ENCODE measurements around the gene RNF8. TPM values are rescaled to one million over a fixed set of nuclear protein-coding genes. Genes with fewer than 3 reads are reported as not detected.
"Not testable (repeated sequence)": the region's sequence is repeated elsewhere in the genome, so short reads cannot be mapped to it uniquely, and the experiment has no call there.

The RNF8 gene
- total RNA-seq, 1 experiment from 2014 or later, result 23.6 TPM

DNA sequence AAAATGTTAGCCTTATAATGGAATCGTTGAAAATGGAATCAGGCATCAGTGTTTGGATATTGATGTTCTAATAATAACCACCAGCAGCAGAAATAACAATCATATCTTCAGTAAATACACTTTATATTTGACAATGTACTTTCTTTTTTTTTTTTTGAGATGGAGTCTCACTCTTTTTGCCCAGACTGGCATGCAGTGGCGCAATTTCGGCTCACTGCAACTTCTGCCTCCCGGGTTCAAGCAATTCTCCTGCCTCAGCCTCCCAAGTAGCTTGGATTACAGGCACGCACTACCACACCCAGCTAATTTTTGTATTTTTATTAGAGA lies 89.4 kb downstream of the RNF8 start:
- not testable (repeated sequence) for DNase-seq (ENCODE audit: low read depth)

Other genes with a start within 250 kb of the RNF8 start
- 1.9 and 2.2 TPM in 2 replicates for gene PIM1, start 183.8 kb upstream of the RNF8 start, total RNA-seq (2014; rRNA removed)
- gene TBC1D22B, start 96.2 kb upstream of the RNF8 start, total RNA-seq (2014; rRNA removed), result 6.0 and 6.6 TPM in 2 replicates
- gene TMEM217, start 95.8 kb upstream of the RNF8 start, total RNA-seq (2014; rRNA removed), result 0.40 and 0.51 TPM in 2 replicates
- 40.3 and 45.0 TPM in 2 replicates for gene CMTR1, start 79.2 kb downstream of the RNF8 start, total RNA-seq (2014; rRNA removed)
- 41.4 and 47.6 TPM in 2 replicates for gene CCDC167, start 145.9 kb downstream of the RNF8 start, total RNA-seq (2014; rRNA removed)